Pancreas (tissue), 10 donors: ENCODE data around the gene ANKRD16. TPM values are rescaled to one million over a fixed set of nuclear protein-coding genes. Genes with fewer than 3 reads are reported as not detected.

ENCODE experiments used
- ATAC-seq, 4 donors: fragments of 200-7000 bp; cut with Tn5 transposase; one replicate each; pipeline versions ENCODE4 v1.8.0 to v1.9.1; 2020; ENCODE audit warnings: mild to moderate bottlenecking in 4 of 4, moderate library complexity in 4 of 4
- DNase-seq, 6 donors: peaks; one replicate each; pipeline ENCODE4 v3.0.0-alpha.2; 2020
- FAIRE-seq: peaks from 2 replicates; lab custom pipeline; 2012; peaks lifted over from hg19 to GRCh38; lab: Jason Lieb, UNC
- H3K27ac ChIP-seq, 4 donors: fragments of 200-600 bp; sonication (generic); 1 replicate in 3 of 4; 2 replicates in 1 of 4; pipeline versions ENCODE4 v1.5.0 to v1.8.0; 2020
- H3K27me3 ChIP-seq, 4 donors: fragments of 200-600 bp; one replicate each; pipeline ENCODE4 v1.8.0; 2021
- H3K36me3 ChIP-seq, 3 donors: fragments of 200-600 bp; sonication (generic) in 1 of 3; one replicate each; pipeline versions ENCODE4 v1.5.0 to v1.8.0; 2020 to 2021
- H3K4me1 ChIP-seq, 3 donors: fragments of 200-600 bp; one replicate each; pipeline ENCODE4 v1.8.0; 2021
- H3K4me3 ChIP-seq, 4 donors: fragments of 200-600 bp; sonication (generic) in 2 of 4; one replicate each; pipeline versions ENCODE4 v1.5.0 to v1.8.0; 2020 to 2021
- H3K9me3 ChIP-seq, 4 donors: fragments of 200-600 bp; one replicate each; pipeline ENCODE4 v1.8.0; 2021
- CTCF ChIP-seq, 4 donors: fragments of 200-600 bp; sonication (generic) in 3 of 4; IDR thresholded peaks; one replicate each; pipeline versions ENCODE4 v1.5.0 to v1.8.0; 2021; ENCODE audit warnings: antibody characterized with exemption in 4 of 4
- WGBS, 2 donors: extraction: QIAGEN DNeasy Blood & Tissue Kit; methylation state at CpG; one replicate each; pipeline ENCODE4 v1.1.7; 2013; 5-methylcytosine and 5-hydroxymethylcytosine counted together
- intact Hi-C, 3 donors: fragments of 100-400 bp; cut with DNase I; formaldehyde crosslinking; loops; one replicate each; pipeline versions ENCODE4 v1.11.1 to v1.14.2; 2022
- polyA plus RNA-seq, 2 donors: library from polyadenylated mRNA; stranded (reverse); fragments of 200-250 nt; gene quantifications; one replicate each; pipeline ENCODE4 v1.2.3, GENCODE V29; 2013
- total RNA-seq, 6 donors: library from RNA; stranded (reverse); fragmentation: NEBNext Ultra II Directional in 4 of 6; extraction: Animal tissue kit (Norgen Biotek cat#: 25700) in 4 of 6; gene quantifications; one replicate each; pipeline versions ENCODE4 v1.2.1 to v1.2.4, GENCODE V29; 2021 to 2023
- donor health status: healthy with polysubstance abuse.
- donor health status: DM: no; HTN: no; CAD: no; lungs with moderate emphysema.
- donor health status: DM: no; HTN: no; CAD: no.
- donor health status: control.
- donor health status: control.
- donor health status: Bipolar disorder and iron deficiency.
- donor health status: DM: yes; HTN: yes; CAD: no.
- donor health status: DM: no; HTN: no; CAD: no.
- donor health status: DM: no; HTN: no; CAD: no.
- donor health status: DM: yes; HTN: yes; CAD: no.

ANKRD16 gene
- total and polyA plus RNA-seq, 8 donors = 3.0 to 5.5 (median 4.6) TPM

- H3K4me3 ChIP-seq = no peak overlapping the region
- H3K27me3 ChIP-seq = no peaks in the 10 kb centered on the region
- DNase-seq (peak in 4 of 6 donors; percentile 49 to 70 (median 51)), ATAC-seq (peak; percentile 64 to 96 (median 85)), FAIRE-seq (no peak)
- H3K36me3 ChIP-seq = peaks cover 0 to 6% (median 0%) of the 10 kb centered on the region in 3 donors
- H3K27ac ChIP-seq = no peak overlapping the region
- intact Hi-C loops = no loop called here
- H3K9me3 ChIP-seq = no peaks in the 10 kb centered on the region
- H3K4me1 ChIP-seq = no peaks in the 10 kb centered on the region
- 57 to 72% methylated on average over 13 of the region's 13 CpGs for WGBS, 2 donors
- no peak for TF ChIP-seq CTCF (IDR thresholded peaks at IDR 0.05)
Observed at GRCh38 chr10:5900247-5900646, 10.6 kb upstream of the ANKRD16 start.

GRCh38 chr10:5898163-5898562 lies 8.5 kb upstream of the ANKRD16 start:
- Histone ChIP-seq H3K9me3 (no peaks in the 10 kb centered on the region), H3K27ac (no peak overlapping the region), H3K4me3 (no peak overlapping the region), H3K27me3 (no peaks in the 10 kb centered on the region), H3K4me1 (no peaks in the 10 kb centered on the region), H3K36me3 (peaks cover 0 to 6% (median 0%) of the 10 kb centered on the region in 3 donors)
- no peak for FAIRE-seq
- intact Hi-C loops = no loop called here
- no peak for ATAC-seq
- 92% methylated on average over 7 of the region's 7 CpGs for WGBS, 2 donors
- no peak for TF ChIP-seq CTCF (IDR thresholded peaks at IDR 0.05)
- no peak for DNase-seq

- peaks cover 0 to 6% (median 0%) of the 10 kb centered on the region in 3 donors for H3K36me3 ChIP-seq
- ATAC-seq (no peak), FAIRE-seq (no peak), DNase-seq (no peak)
- 96 to 97% methylated on average over 8 of the region's 8 CpGs for WGBS, 2 donors
- H3K4me1 ChIP-seq = peaks cover 0 to 2% (median 0%) of the 10 kb centered on the region in 3 donors
- no peak for TF ChIP-seq CTCF (IDR thresholded peaks at IDR 0.05)
- no peak overlapping the region for H3K4me3 ChIP-seq
- intact Hi-C loops = no loop called here
- no peaks in the 10 kb centered on the region for H3K27me3 ChIP-seq
- no peaks in the 10 kb centered on the region for H3K9me3 ChIP-seq
- no peak overlapping the region for H3K27ac ChIP-seq
Observed at GRCh38 chr10:5897504-5897903, 7.8 kb upstream of the ANKRD16 start.

- H3K36me3 ChIP-seq = peaks cover 0 to 6% (median 0%) of the 10 kb centered on the region in 3 donors
- H3K27me3 ChIP-seq = no peaks in the 10 kb centered on the region
- intact Hi-C loops = no loop called here
- H3K9me3 ChIP-seq = no peaks in the 10 kb centered on the region
- DNase-seq (no peak), FAIRE-seq (no peak), ATAC-seq (no peak)
- no peak overlapping the region for H3K4me3 ChIP-seq
- 79 to 83% methylated on average over 4 of the region's 4 CpGs for WGBS, 2 donors
- no peak for TF ChIP-seq CTCF (IDR thresholded peaks at IDR 0.05)
- H3K4me1 ChIP-seq = peaks cover 0 to 7% (median 0%) of the 10 kb centered on the region in 3 donors
- H3K27ac ChIP-seq = no peak overlapping the region
Observed at GRCh38 chr10:5897053-5897340, 7.3 kb upstream of the ANKRD16 start.

- H3K27ac ChIP-seq = no peak overlapping the region
- DNase-seq (no peak), FAIRE-seq (no peak), ATAC-seq (no peak)
- no peak overlapping the region for H3K4me3 ChIP-seq
- TF ChIP-seq CTCF (IDR thresholded peaks at IDR 0.05) = no peak
- peaks cover 0 to 6% (median 0%) of the 10 kb centered on the region in 3 donors for H3K36me3 ChIP-seq
- intact Hi-C loops = no loop called here
- H3K27me3 ChIP-seq = no peaks in the 10 kb centered on the region
- no peaks in the 10 kb centered on the region for H3K9me3 ChIP-seq
- WGBS, 2 donors = 84 to 87% methylated on average over 5 of the region's 5 CpGs
- H3K4me1 ChIP-seq = peaks cover 0 to 12% (median 4%) of the 10 kb centered on the region in 3 donors
Observed at GRCh38 chr10:5896208-5897052, 6.7 kb upstream of the ANKRD16 start.
